Psoas muscle (tissue), 8 donors: Measurements from ENCODE around the gene LRRC30. TPM values are rescaled to one million over a fixed set of nuclear protein-coding genes. Genes with fewer than 3 reads are reported as not detected.

ENCODE experiments used
- ATAC-seq, 4 donors: fragments of 200-7000 bp; cut with Tn5 transposase; one replicate each; pipeline ENCODE4 v1.9.1; 2020; ENCODE audit warnings: moderate library complexity in 3 of 4, mild to moderate bottlenecking in 2 of 4
- DNase-seq, 2 donors: peaks; one replicate each; pipeline ENCODE4 v3.0.0-alpha.2; 2020
- H3K27ac ChIP-seq: fragments of 200-600 bp; one replicate; pipeline ENCODE4 v1.8.0; 2022
- H3K27me3 ChIP-seq, 3 donors: fragments of 200-600 bp in 1 of 3; one replicate each; pipeline versions ENCODE4 v1.6.1 to v1.8.0; 2013 to 2022; ENCODE audit warnings: low read length in 2 of 3, mild to moderate bottlenecking in 2 of 3, moderate library complexity in 1 of 3; ENCODE audit not compliant: insufficient read depth in 3 of 3
- H3K36me3 ChIP-seq, 2 donors: fragments of 200-600 bp in 1 of 2; one replicate each; pipeline versions ENCODE4 v1.6.1 to v1.8.0; 2013 to 2022; ENCODE audit warnings: low read depth in 1 of 2, mild to moderate bottlenecking in 1 of 2, moderate library complexity in 1 of 2; ENCODE audit not compliant: insufficient read depth in 1 of 2
- H3K4me1 ChIP-seq: fragments of 200-600 bp; one replicate; pipeline ENCODE4 v1.8.0; 2022
- H3K4me3 ChIP-seq: fragments of 200-600 bp; one replicate; pipeline ENCODE4 v1.8.0; 2022; ENCODE audit warnings: mild to moderate bottlenecking
- H3K9me3 ChIP-seq: fragments of 200-600 bp; one replicate; pipeline ENCODE4 v1.8.0; 2022
- CTCF ChIP-seq: fragments of 200-600 bp; IDR thresholded peaks from one replicate; pipeline ENCODE4 v1.8.0; 2022; ENCODE audit warnings: antibody characterized with exemption
- WGBS, 3 donors: extraction: QIAGEN DNeasy Blood & Tissue Kit; methylation state at CpG; one replicate each; pipeline versions ENCODE4 v1.1.6 to v1.1.7; 2013; 5-methylcytosine and 5-hydroxymethylcytosine counted together
- intact Hi-C, 2 donors: fragments of 100-400 bp; cut with DNase I; formaldehyde crosslinking; loops; one replicate each; pipeline versions ENCODE4 v1.11.0 to v1.14.2; 2022
- long read RNA-seq, 2 donors: library from polyadenylated mRNA; unstranded; transcript quantifications; one replicate each; pipeline ENCODE4 v2.0.0, GENCODE V29; 2021
- polyA plus RNA-seq, 3 donors: library from polyadenylated mRNA; stranded (reverse); fragments of 200-250 nt; gene quantifications; one replicate each; pipeline ENCODE4 v1.2.3, GENCODE V29; 2013
- total RNA-seq, 4 donors: library from RNA; stranded (reverse); fragmentation: NEBNext Ultra II Directional in 2 of 4; extraction: Animal tissue kit (Norgen Biotek cat#: 25700) in 2 of 4; gene quantifications; one replicate each; pipeline versions ENCODE4 v1.2.1 to v1.2.4, GENCODE V29; 2021 to 2023
- donor health status: healthy with polysubstance abuse.
- donor health status: DM: no; HTN: no; CAD: no; lungs with moderate emphysema.
- donor health status: Bipolar disorder and iron deficiency.
- donor health status: healthy.
- donor health status: DM: yes; HTN: yes; CAD: no.
- donor health status: DM: no; HTN: no; CAD: no.
- donor health status: DM: no; HTN: no; CAD: no.
- donor health status: DM: yes; HTN: yes; CAD: no.

The LRRC30 gene
- total RNA-seq (10 to 100 TPM in 1 of 4 donors, 1 to 10 TPM in 3; 1.4 to 11.2 (median 4.9) TPM), polyA plus RNA-seq (10 to 100 TPM in 1 of 3 donors, 1 to 10 TPM in 1, not detected in 1; 5.6 to 21.7 TPM)
- long read RNA-seq, donor 1, partial matches to known transcripts = 0 of 6 reads
- long read RNA-seq, donor 1, other reads (novel, unspliced or antisense) = 3 of 6 reads
- long read RNA-seq, donor 2, partial matches to known transcripts = 0 of 2 reads
- long read RNA-seq, donor 2, other reads (novel, unspliced or antisense) = 1 of 2 reads

GRCh38 chr18:7230626-7231349 is at the start of gene LRRC30:
Gene LRRC30, plus strand, starts transcription at chr18:7231089. Its CDS starts 50 bp downstream, at chr18:7231139.
- no peak for TF ChIP-seq CTCF
- peak in 1 of 2 donors; percentile 65 for DNase-seq
- peak; percentile 34 to 66 (median 58) for ATAC-seq
- 28 to 50% (median 29%) methylated on average over 11 to 13 of the region's 13 CpGs for WGBS, 3 donors
- Histone ChIP-seq H3K4me1 (peaks cover 24% of the 10 kb centered on the region), H3K9me3 (no peaks in the 10 kb centered on the region), H3K27me3 (no peaks in the 10 kb centered on the region), H3K36me3 (no peaks in the 10 kb centered on the region), H3K27ac (peak within 1 kb of the TSS; percentile 96), H3K4me3 (peak within 1 kb of the TSS; percentile 77)
- intact Hi-C loops = no loop called here

GRCh38 chr18:7185701-7186100 is 45.2 kb upstream of the LRRC30 start:
- no peak for TF ChIP-seq CTCF
- Histone ChIP-seq H3K4me1 (no peaks in the 10 kb centered on the region), H3K9me3 (no peaks in the 10 kb centered on the region), H3K27ac (no peak overlapping the region), H3K36me3 (no peaks in the 10 kb centered on the region), H3K4me3 (no peak overlapping the region), H3K27me3 (no peaks in the 10 kb centered on the region)
- ATAC-seq (no peak), DNase-seq (no peak)
- 93 to 95% (median 94%) methylated on average over 3 of the region's 3 CpGs for WGBS, 3 donors
- intact Hi-C loops = no loop called here

GRCh38 chr18:7190547-7191156 is 40.2 kb upstream of the LRRC30 start:
- intact Hi-C loops = no loop called here
- Histone ChIP-seq H3K9me3 (no peaks in the 10 kb centered on the region), H3K4me1 (no peaks in the 10 kb centered on the region), H3K4me3 (no peak overlapping the region), H3K27me3 (no peaks in the 10 kb centered on the region), H3K27ac (no peak overlapping the region), H3K36me3 (no peaks in the 10 kb centered on the region)
- TF ChIP-seq CTCF = no peak
- 59 to 76% (median 65%) methylated on average over 2 of the region's 2 CpGs for WGBS, 3 donors
- ATAC-seq (no peak), DNase-seq (no peak)

- DNase-seq = no peak
- H3K4me1 ChIP-seq = no peaks in the 10 kb centered on the region
- no peak overlapping the region for H3K4me3 ChIP-seq
- H3K9me3 ChIP-seq = no peaks in the 10 kb centered on the region
- TF ChIP-seq CTCF = no peak
- no peak overlapping the region for H3K27ac ChIP-seq
- intact Hi-C loops = no loop called here
- no peak for ATAC-seq
- WGBS, 3 donors = 67 to 97% (median 95%) methylated on average over 2 of the region's 2 CpGs
- no peaks in the 10 kb centered on the region for H3K27me3 ChIP-seq
- no peaks in the 10 kb centered on the region for H3K36me3 ChIP-seq
Measured at GRCh38 chr18:7191736-7192135, 39.2 kb upstream of the LRRC30 start.
